Activated CD4-positive, alpha-beta T cell treated with anti-CD3 and anti-CD28 coated beads, Interleukin-2, Interleukin-4, amounts not matched to agents 100 ng/mL and 50 ng/mL, durations not matched to agents 16 hours and 8 hours (primary cell): ENCODE data around the gene LAMA1.
"Not testable (repeated sequence)": the region's sequence is repeated elsewhere in the genome, so short reads cannot be mapped to it uniquely, and the experiment has no call there.

Source experiments
- DNase-seq: peaks from one replicate; pipeline ENCODE4 v3.0.0-alpha.2; 2020; ENCODE audit warnings: low spot score

LAMA1 gene

DNA sequence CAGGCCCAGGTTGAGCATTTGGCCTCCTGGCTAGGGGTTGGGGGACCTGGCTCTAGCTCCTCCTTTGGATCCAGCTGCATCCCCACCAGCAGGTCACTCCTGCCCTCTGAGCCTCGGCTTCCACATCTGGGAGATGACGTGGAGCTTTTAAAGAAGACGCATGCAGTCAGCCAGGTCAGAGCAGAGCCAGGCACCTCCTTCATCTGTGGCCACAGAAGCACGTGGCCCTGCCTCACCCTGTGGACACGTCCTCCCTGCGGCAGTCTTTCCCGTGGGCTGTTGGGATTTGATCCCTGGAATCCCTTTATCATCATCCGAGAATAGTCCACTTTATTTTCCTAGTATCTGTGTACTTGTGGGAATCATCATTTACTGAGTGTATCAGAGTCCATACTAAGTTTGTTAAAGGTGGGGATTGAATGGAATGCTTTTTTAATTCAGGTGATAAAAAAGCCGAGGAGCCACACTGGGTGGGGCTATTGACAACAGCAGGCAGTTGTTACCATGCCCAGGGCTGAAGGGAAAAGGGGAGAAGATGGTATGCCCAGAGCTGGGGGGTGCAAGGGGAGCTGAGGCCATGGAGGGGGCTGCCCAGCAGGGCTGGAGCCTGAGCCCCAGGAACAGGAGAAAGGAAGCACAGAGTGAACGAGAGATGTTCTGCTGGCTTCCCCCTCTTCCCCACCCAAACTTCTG, 170.1 kb downstream of the LAMA1 start:
- no peak for DNase-seq

DNA sequence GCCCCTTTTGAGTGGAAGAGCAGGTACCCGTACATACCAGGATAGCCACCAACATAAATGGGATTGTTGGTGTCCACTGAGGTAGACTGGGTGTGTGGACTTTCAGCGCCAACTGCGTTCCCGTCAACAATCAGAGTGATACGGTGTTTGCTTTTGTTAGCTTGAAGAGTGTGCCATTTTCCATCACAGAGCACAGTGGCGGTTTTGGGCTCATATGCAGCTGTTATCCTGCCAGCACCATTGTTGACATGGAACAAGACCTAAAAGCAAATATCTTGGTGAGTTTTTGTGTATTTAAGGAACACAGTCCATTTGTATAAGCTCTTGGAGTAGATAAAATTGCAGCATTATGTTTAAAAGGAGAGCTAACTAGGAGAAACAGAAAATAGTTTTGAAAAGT, 174.5 kb downstream of the LAMA1 start:
- DNase-seq = no peak

DNA sequence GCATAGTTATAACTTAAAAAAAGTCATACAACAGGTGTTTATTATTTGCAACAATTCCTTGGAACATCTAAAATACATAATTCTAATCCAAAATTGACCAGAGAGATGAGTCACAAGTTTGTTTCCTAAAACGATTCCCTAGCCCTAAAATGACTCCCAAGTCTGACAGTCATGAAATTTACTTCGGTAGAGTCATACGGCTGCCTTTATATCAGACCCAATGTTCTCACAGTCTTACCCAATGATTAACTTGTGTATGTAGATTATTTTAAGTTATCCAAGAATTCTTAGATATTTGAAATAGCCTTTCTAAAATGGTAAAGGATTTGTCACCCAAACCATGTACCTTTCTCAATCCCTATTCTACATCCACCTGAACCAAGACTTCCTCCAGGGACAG, 174.9 kb downstream of the LAMA1 start:
- DNase-seq = no peak

DNA sequence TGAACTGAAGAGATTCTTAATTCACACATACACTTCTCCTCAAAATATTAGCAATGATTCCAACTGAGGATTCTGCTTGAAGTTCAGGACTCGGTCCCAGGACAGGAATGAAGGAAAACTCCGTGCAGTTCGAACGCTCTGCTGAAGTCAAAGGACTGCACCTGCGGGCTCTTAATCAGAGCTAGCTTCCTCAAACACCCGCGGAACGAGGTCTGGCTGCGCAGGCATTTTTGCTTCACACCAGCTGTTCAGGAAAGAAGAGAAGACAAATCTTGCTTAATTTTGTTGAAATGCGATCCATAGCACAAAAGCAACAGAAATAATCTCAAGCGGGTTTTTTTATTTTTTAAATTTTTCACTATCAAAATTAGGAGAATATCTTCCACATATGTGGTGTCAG, 175.6 kb downstream of the LAMA1 start:
- no peak for DNase-seq

- no peak for DNase-seq
Measured at GRCh38 chr18:6940451-6940850, 177.1 kb downstream of the LAMA1 start.

GRCh38 chr18:6939972-6940371, 177.6 kb downstream of the LAMA1 start:
- DNase-seq = no peak

GRCh38 chr18:6938403-6938802, 179.2 kb downstream of the LAMA1 start:
- DNase-seq = not testable (repeated sequence)

GRCh38 chr18:6938003-6938402, 179.6 kb downstream of the LAMA1 start:
- DNase-seq = no peak

- no peak for DNase-seq
Measured at GRCh38 chr18:6934859-6935258, 182.7 kb downstream of the LAMA1 start.

- no peak for DNase-seq
Measured at GRCh38 chr18:6929370-6930102, 188.1 kb downstream of the LAMA1 start.

DNA sequence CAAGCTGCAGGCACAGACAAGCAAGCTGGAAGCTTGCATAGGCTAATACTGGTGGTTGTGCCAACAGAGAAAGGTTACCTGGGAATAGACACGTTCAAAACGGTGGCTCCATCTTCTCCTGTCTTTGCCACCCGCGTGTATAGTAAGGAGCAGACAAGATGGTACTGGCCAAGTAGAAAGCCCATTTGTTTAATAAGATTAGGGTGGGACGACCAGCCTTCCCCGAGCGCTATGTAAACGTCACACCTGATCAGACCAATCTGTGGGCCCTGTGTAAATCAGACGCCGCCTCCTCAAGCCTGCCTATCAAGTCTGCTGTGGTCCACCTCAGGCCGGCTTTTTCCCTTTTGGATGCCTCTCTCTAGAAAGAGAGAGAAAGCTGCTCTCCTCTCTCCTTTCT, 189.2 kb downstream of the LAMA1 start:
- DNase-seq = no peak

DNA sequence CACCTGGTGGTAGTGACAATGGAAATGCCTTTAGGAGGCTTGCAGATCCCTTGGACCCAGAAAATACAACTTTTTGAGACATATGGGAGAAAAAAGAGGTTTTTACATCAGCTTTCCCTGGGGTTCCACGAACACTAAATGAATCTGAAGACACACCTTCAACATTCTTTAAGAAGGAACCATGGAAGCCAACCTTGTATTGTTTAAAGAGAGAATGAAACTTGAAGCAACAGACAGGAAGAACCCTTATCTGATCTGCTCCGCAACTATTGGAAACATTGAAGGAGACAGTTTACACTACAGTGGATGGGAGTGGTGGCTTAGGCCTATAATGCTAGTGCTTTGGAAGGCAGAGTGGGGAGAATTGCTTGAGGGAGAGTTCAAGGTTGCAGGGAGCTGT, 190.4 kb downstream of the LAMA1 start:
- DNase-seq = no peak

DNA sequence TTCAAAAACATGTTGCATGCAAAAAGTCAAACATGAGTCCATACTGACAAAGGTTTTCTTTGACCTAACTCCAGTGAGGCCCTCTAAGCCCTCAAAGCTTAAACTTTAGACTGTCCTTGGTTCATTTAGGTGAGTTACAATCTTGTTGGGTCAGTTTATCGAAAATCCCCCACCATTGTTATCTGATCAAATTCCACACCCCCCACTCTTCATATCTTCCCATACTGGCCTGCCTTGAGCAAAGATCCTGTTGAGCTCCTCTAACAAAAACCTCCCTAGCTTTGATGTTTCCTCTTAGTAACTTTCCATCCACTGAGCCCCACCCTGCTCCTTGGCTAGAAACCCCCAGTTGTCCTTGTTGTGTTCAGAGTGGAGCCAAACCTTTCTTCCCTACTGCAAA, 194.4 kb downstream of the LAMA1 start:
- DNase-seq = no peak

GRCh38 chr18:6921571-6921970, 196.0 kb downstream of the LAMA1 start:
- no peak for DNase-seq

- DNase-seq = peak; percentile 40
Measured at GRCh38 chr18:6920099-6920955, 197.3 kb downstream of the LAMA1 start.

GRCh38 chr18:6917072-6917471, 200.5 kb downstream of the LAMA1 start:
- no peak for DNase-seq

DNA sequence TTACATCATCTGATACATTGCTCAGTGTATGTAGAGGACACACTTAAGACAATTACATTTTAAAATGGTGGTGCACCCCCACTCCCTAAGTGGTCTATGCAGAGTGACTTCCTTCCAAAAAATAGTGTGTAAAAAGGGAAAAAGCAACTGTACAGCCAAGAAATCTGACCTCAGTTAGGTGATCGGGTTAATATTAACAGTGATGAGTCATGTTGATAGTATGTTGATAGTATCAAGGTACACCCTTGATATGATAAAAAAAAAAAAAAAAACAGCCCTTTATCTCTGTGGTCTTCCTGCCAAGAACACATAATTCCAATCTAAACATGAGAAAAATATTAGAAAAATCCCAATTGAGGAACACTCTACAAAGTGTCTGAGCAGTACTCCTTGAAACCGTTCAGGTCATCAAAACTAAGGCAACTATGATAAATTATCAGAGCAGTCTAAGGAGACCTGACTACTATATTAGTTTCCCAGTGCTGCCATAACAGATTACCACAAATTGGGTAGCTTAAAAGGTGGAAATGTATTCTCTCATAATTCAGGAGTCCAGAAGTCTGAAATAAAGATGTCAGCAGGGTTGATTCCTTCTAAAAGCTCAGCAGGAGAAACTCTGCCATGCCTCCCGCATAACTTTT, 216.2 kb downstream of the LAMA1 start:
- DNase-seq = no peak

DNA sequence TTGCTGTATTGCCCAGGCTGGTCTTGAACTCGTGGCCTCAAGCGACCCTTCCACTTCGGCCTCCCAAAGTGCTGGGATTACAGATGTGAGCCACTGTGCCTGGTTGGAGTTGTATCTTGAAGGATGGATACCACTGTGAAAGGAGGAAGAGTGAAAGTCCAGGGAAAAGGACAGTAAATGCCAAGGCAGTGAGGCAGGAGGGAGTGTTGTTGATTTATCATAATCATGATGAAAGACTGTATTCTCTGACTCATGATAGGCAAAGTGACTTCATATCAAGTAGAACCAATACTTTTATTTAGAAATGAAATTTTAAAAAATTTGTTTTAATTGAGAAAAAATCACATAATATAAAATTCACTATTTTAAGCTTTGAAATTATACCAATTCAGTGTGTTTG, 225.8 kb downstream of the LAMA1 start:
- no peak for DNase-seq
